22Rv1 (cell line): ENCODE data around the gene CAMK1D.

ENCODE experiments used
- H3K27ac ChIP-seq: fragments of 450-650 bp; 2 replicates; pipeline ENCODE4 v1.5.1; 2017
- CTCF ChIP-seq: fragments of 450-650 bp; IDR thresholded peaks from 2 replicates; pipeline ENCODE4 v1.5.1; 2017; ENCODE audit warnings: mild to moderate bottlenecking
- ZFX ChIP-seq: fragments of 450-650 bp; IDR thresholded peaks from 2 replicates; pipeline ENCODE4 v1.6.1; 2017; ENCODE audit warnings: antibody characterized with exemption, borderline replicate concordance

The CAMK1D gene

GRCh38 chr10:12603766-12604470 lies 254.6 kb downstream of the CAMK1D start:
- no peak for TF ChIP-seq CTCF
- no peak overlapping the region for H3K27ac ChIP-seq

- H3K27ac ChIP-seq, result no peak overlapping the region
- TF ChIP-seq CTCF, result no peak
- no peak for TF ChIP-seq ZFX
Observed at GRCh38 chr10:12605580-12606405, 256.4 kb downstream of the CAMK1D start.

- no peak for TF ChIP-seq CTCF
- no peak for TF ChIP-seq ZFX
- H3K27ac ChIP-seq, result no peak overlapping the region
Observed at GRCh38 chr10:12606461-12606860, 257.1 kb downstream of the CAMK1D start.

GRCh38 chr10:12608761-12609160 lies 259.4 kb downstream of the CAMK1D start:
- TF ChIP-seq CTCF (no peak), ZFX (no peak)
- H3K27ac ChIP-seq, result no peak overlapping the region

GRCh38 chr10:12609435-12609834 lies 260.1 kb downstream of the CAMK1D start:
- TF ChIP-seq CTCF (no peak), ZFX (no peak)
- no peak overlapping the region for H3K27ac ChIP-seq

GRCh38 chr10:12613136-12613535 lies 263.8 kb downstream of the CAMK1D start:
- no peak for TF ChIP-seq CTCF
- TF ChIP-seq ZFX, result no peak
- no peak overlapping the region for H3K27ac ChIP-seq
